ENCODE measurements around the gene BMPER. TPM values are rescaled to one million over a fixed set of nuclear protein-coding genes. Genes with fewer than 3 reads are reported as not detected.

The BMPER gene
- total and polyA plus RNA-seq, 2 of the 8 experiments (the other 6 are each of a cell fraction or from before 2014, with no cell fraction given): 0.33 to 0.69 TPM

DNA sequence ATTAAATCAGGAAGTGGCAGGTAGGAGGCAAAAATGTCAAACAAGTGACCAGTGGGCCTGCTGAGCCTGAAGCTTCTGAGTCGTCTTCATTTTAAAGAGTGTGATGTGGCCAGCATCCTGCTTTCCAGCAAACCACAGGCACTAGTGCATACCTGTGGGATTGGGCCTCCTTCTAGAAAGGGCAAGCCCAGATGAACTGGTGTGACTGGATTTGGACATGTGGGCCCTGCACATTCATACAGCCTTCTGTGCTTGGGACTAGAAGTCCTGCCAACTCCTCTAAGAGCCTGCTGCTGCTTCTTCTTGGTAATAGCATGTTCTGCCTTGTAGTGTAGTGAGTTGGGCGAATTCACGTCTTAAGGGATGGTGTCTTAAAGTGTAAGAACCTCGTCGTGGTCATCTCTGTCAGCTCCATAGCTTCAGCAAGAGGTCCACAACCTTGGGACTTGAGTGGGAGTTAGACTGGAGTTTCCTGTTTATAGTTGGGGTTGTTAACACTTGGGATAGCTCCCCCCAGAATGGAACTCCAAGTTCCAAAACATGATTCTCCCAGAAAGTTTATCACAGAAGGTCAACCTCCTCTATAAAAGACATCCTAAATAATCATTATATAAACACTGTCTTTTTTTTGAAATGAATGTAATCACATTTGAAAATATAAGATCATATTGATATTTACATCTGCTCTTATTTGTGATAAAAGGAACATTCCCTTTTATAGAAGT, 11.2 kb downstream of the BMPER start:
- ChIA-PET POLR2A (ENCODE audit: partially characterized antibody) (no interaction called here), CTCF (ENCODE audit: partially characterized antibody) (interaction anchor here (0.7 to 2.8 kb wide), 5 partner anchors 10 to 23 kb away, joined by 3 to 17 read pairs (median 4); no protein-coding TSS in a partner anchor)
- Histone ChIP-seq H3K27me3 (replicated peaks in 1 of 4; ENCODE audit: control insufficient read depth in 3 of 4, extremely low read depth in 1 of 4, insufficient read depth in 3 of 4, low read length in 3 of 4) (no peaks in the 10 kb centered on the region), H3K56ac (replicated peaks; ENCODE audit: insufficient read length, low read depth, low read length) (no peak overlapping the region), H3K27ac (ENCODE audit: low read depth, low read length) (no peak overlapping the region), H3K4ac (replicated peaks; ENCODE audit: insufficient read length, low read depth, low read length) (peak overlapping the region; percentile 23), H4K91ac (replicated peaks; ENCODE audit: insufficient read length, low read length) (no peak overlapping the region), H2BK15ac (ENCODE audit: low read length) (no peak overlapping the region), H4K20me1 (replicated peaks in 1 of 2; ENCODE audit: control insufficient read depth in 1 of 2, insufficient read depth in 2 of 2, low read length in 2 of 2) (no peaks in the 10 kb centered on the region), H4K5ac (ENCODE audit: insufficient read length, low read depth, low read length) (no peak overlapping the region), H3K9me3 (ENCODE audit: insufficient read depth in 2 of 2, low read depth in 1 of 2, low read length in 1 of 2) (no peaks in the 10 kb centered on the region), H4K8ac (ENCODE audit: extremely low read depth, insufficient read depth, low read length) (no peak overlapping the region), H3K36me3 (ENCODE audit: control insufficient read depth in 2 of 4, insufficient read depth in 4 of 4, low read length in 3 of 4) (no peaks in the 10 kb centered on the region), H2BK20ac (ENCODE audit: low read length) (no peak overlapping the region), H2BK5ac (ENCODE audit: low read depth, low read length) (no peak overlapping the region), H3K79me1 (ENCODE audit: low read depth, low read length) (no peaks in the 10 kb centered on the region), H3K18ac (ENCODE audit: extremely low read depth, low read length) (no peak overlapping the region), H3K79me2 (ENCODE audit: control insufficient read depth in 1 of 2, insufficient read depth in 2 of 2, low read length in 2 of 2) (no peaks in the 10 kb centered on the region), H3K23ac (ENCODE audit: insufficient read length) (no peak overlapping the region), H2BK12ac (ENCODE audit: low read depth, low read length) (no peak overlapping the region), H2AFZ (ENCODE audit: low read length) (no peak overlapping the region), H2AK5ac (ENCODE audit: low read depth, low read length) (no peak overlapping the region), H3K23me2 (ENCODE audit: low read depth, low read length) (no peaks in the 10 kb centered on the region), H3K14ac (ENCODE audit: insufficient read length) (no peak overlapping the region), H3K9ac (replicated peaks in 1 of 4; ENCODE audit: extremely low read depth in 1 of 4, low read depth in 3 of 4, low read length in 3 of 4) (no peak overlapping the region), H3K4me2 (ENCODE audit: insufficient read depth in 1 of 2, low read depth in 2 of 2, low read length in 2 of 2) (no peak overlapping the region), H2BK120ac (replicated peaks; ENCODE audit: low read depth, low read length) (no peak overlapping the region), H3K4me3 (ENCODE audit: extremely low read depth in 1 of 4, insufficient read depth in 2 of 4, low read depth in 3 of 4, low read length in 4 of 4) (no peak overlapping the region), H3K4me1 (replicated peaks in 1 of 4; ENCODE audit: control insufficient read depth in 3 of 4, insufficient read depth in 4 of 4, low read length in 3 of 4) (no peaks in the 10 kb centered on the region)
- DNase-seq (ENCODE audit: low read depth in 1 of 2, low spot score in 2 of 2): no peak
- no peak for FAIRE-seq
- WGBS, 2 experiments (ENCODE audit: extremely low coverage in 1 of 2, insufficient coverage in 1 of 2, insufficient read length in 1 of 2, insufficient replicate concordance in 2 of 2, low coverage in 1 of 2, low lambda C conversion rate in 2 of 2, missing lambda C conversion rate in 1 of 2): 74% methylated on average over 5 of the region's 5 CpGs; no CpG with 5 or more reads in 1 of the 2 experiments
- TF ChIP-seq KDM4A (IDR thresholded peaks at IDR 0.05; ENCODE audit: low read depth, low read length, severe bottlenecking): no peak
- TF ChIP-seq SRF (IDR thresholded peaks at IDR 0.05; ENCODE audit: low read depth, low read length): no peak
- TF ChIP-seq HDAC2 (IDR thresholded peaks at IDR 0.05; ENCODE audit: borderline replicate concordance in 1 of 2, low read depth in 2 of 2, low read length in 2 of 2): no peak
- no peak for TF ChIP-seq CEBPB (IDR thresholded peaks at IDR 0.05; ENCODE audit: low read depth, low read length)
- no peak for TF ChIP-seq CTBP2 (IDR thresholded peaks at IDR 0.05; ENCODE audit: borderline replicate concordance, insufficient read depth, insufficient read length, low read length)
- TF ChIP-seq, protein P1, sequence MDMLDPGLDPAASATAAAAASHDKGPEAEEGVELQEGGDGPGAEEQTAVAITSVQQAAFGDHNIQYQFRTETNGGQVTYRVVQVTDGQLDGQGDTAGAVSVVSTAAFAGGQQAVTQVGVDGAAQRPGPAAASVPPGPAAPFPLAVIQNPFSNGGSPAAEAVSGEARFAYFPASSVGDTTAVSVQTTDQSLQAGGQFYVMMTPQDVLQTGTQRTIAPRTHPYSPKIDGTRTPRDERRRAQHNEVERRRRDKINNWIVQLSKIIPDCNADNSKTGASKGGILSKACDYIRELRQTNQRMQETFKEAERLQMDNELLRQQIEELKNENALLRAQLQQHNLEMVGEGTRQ (IDR thresholded peaks at IDR 0.05; ENCODE audit: low read length): no peak
- no peak for TF ChIP-seq SP1 (IDR thresholded peaks at IDR 0.05; ENCODE audit: low read depth, low read length)
- TF ChIP-seq JUND (IDR thresholded peaks at IDR 0.05; ENCODE audit: low read length): no peak
- no peak for TF ChIP-seq TEAD4 (IDR thresholded peaks at IDR 0.05; ENCODE audit: low read depth, low read length)

All from H1 (cell line).